Cardiac muscle cell (in vitro differentiated cells and primary cell): ENCODE measurements around the gene FLCN. TPM values are rescaled to one million over a fixed set of nuclear protein-coding genes. Genes with fewer than 3 reads are reported as not detected.

Experiments used
- DNase-seq, 2 donors: peaks; one replicate each; pipeline versions ENCODE4 v3.0.0 to v3.0.0-alpha.2; 2010 to 2017; ENCODE audit warnings: low read depth in 1 of 2, low spot score in 1 of 2
- H3K27ac ChIP-seq: fragments of 200-600 bp; sonication (generic); 2 replicates; pipeline ENCODE4 v1.5.1; 2016
- H3K27me3 ChIP-seq: fragments of 200-600 bp; sonication (generic); 2 replicates; pipeline ENCODE4 v1.6.0; 2016; ENCODE audit warnings: control low read depth
- H3K36me3 ChIP-seq: fragments of 200-600 bp; sonication (generic); 2 replicates; pipeline ENCODE4 v1.5.1; 2016; ENCODE audit warnings: control low read depth
- H3K4me1 ChIP-seq: fragments of 200-600 bp; sonication (generic); 2 replicates; pipeline ENCODE4 v1.8.1; 2017; ENCODE audit warnings: low read depth, mild to moderate bottlenecking, mixed run types
- H3K4me3 ChIP-seq: fragments of 200-600 bp; sonication (generic); 2 replicates; pipeline ENCODE4 v1.5.1; 2016; ENCODE audit warnings: mild to moderate bottlenecking
- H3K9me3 ChIP-seq: fragments of 200-600 bp; sonication (generic); 2 replicates; pipeline ENCODE4 v1.5.1; 2017; ENCODE audit warnings: low read depth, mild to moderate bottlenecking, control low read depth
- polyA plus RNA-seq: library from polyadenylated mRNA; unstranded; fragments of >200 nt; fragmentation: Nextera tagmentation; extraction: Ambion mirVana; gene quantifications from 2 replicates; pipeline ENCODE4 v1.2.1, GENCODE V29; 2016
- total RNA-seq: library from RNA; depleted of rRNA; stranded (reverse); fragments of >200 nt; gene quantifications from 2 replicates; pipeline ENCODE4 v1.2.3, GENCODE V29; 2016
- TF ChIP-seq, protein P1 (sequence below): IDR thresholded peaks from 2 replicates; pipeline ENCODE4 v1.5.1; 2012; ENCODE audit warnings: low read depth, mild to moderate bottlenecking, low read length

FLCN gene
- total and polyA plus RNA-seq, 2 experiments from 2014 or later, result 12.8 to 34.2 TPM

DNA sequence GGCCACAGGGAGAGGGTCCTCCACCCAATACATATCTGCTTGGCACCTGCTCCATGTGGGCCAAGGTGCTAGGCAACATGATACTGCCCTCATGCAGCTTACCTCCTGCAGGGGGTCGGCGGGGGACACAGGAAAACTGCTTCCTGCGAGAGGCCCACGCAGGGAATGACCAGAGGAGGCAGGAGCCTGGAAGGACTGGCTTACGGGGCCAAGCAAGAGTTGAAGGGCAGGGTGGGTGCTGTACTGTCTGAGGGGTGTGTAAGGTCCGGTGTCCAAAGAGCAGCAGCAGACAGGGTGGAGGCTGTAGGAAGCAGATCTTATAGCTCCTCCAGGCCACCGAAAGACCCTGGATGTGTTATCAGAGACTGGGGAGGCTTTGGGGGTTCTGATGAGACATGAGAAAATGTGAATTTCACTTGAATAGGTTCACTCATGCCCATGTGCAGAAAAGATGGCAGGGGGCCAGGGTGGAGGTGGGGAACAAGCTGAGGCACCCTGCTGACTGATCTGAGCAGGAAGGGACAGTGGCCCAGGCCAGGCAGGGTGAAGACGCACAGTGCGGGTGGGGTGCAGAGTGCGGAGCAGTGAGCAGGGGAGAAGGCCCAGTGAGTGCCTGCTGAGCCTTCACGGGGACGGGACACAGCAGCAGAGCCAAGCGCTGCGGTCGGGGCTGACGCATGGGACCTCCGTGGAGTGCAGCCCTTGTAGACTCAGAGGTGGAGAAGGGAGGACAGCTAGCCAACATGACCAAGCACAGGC is 8.3 kb downstream of the FLCN start:
- no peaks in the 10 kb centered on the region for H3K4me1 ChIP-seq
- H3K36me3 ChIP-seq, result peaks cover 29% of the 10 kb centered on the region
- H3K27ac ChIP-seq, result no peak overlapping the region
- TF ChIP-seq, protein P1, sequence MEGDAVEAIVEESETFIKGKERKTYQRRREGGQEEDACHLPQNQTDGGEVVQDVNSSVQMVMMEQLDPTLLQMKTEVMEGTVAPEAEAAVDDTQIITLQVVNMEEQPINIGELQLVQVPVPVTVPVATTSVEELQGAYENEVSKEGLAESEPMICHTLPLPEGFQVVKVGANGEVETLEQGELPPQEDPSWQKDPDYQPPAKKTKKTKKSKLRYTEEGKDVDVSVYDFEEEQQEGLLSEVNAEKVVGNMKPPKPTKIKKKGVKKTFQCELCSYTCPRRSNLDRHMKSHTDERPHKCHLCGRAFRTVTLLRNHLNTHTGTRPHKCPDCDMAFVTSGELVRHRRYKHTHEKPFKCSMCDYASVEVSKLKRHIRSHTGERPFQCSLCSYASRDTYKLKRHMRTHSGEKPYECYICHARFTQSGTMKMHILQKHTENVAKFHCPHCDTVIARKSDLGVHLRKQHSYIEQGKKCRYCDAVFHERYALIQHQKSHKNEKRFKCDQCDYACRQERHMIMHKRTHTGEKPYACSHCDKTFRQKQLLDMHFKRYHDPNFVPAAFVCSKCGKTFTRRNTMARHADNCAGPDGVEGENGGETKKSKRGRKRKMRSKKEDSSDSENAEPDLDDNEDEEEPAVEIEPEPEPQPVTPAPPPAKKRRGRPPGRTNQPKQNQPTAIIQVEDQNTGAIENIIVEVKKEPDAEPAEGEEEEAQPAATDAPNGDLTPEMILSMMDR, result no peak
- no peaks in the 10 kb centered on the region for H3K27me3 ChIP-seq
- H3K9me3 ChIP-seq, result no peaks in the 10 kb centered on the region
- H3K4me3 ChIP-seq, result no peak overlapping the region
- no peak for DNase-seq

- peaks cover 29% of the 10 kb centered on the region for H3K36me3 ChIP-seq
These were observed 9.1 kb downstream of the FLCN start for GRCh38 chr17:17227608-17228520.

GRCh38 chr17:17226451-17227265 is 10.3 kb downstream of the FLCN start:
- H3K9me3 ChIP-seq, result no peaks in the 10 kb centered on the region
- peaks cover 29% of the 10 kb centered on the region for H3K36me3 ChIP-seq
- no peak for DNase-seq

More at GRCh38 chr17:17227608-17228520, 9.1 kb downstream of the FLCN start:
- TF ChIP-seq, protein P1, result no peak
- Histone ChIP-seq H3K9me3 (no peaks in the 10 kb centered on the region), H3K4me3 (no peak overlapping the region), H3K27ac (no peak overlapping the region), H3K4me1 (no peaks in the 10 kb centered on the region), H3K27me3 (no peaks in the 10 kb centered on the region)
- DNase-seq, result no peak

GRCh38 chr17:17225901-17226300 is 11.1 kb downstream of the FLCN start:
- DNase-seq, result no peak
- Histone ChIP-seq H3K27ac (no peak overlapping the region), H3K27me3 (no peaks in the 10 kb centered on the region), H3K4me1 (no peaks in the 10 kb centered on the region), H3K9me3 (no peaks in the 10 kb centered on the region), H3K4me3 (no peak overlapping the region), H3K36me3 (peaks cover 35% of the 10 kb centered on the region)
- TF ChIP-seq, protein P1, result no peak

More at GRCh38 chr17:17226451-17227265, 10.3 kb downstream of the FLCN start:
- no peaks in the 10 kb centered on the region for H3K27me3 ChIP-seq
- no peak overlapping the region for H3K4me3 ChIP-seq
- no peak overlapping the region for H3K27ac ChIP-seq
- TF ChIP-seq, protein P1, result no peak
- H3K4me1 ChIP-seq, result no peaks in the 10 kb centered on the region

DNA sequence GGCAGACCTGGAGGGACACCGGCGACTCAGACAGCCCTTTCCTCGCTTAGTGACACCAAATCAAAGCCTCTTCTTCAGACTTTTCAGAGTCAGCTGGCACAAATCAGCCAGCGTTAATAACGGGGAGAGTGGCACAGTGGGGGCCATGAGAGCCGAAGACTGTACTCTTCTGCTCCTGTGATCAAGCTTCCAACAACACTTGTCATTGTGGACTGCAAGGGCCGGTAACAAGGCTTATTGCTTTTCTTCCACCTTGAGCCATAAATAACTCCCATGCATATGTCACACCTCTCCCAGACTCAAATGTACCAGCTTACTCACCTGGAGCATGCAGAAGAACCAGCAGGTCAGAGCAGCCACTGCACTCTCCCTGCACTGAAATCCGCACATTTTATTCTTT is 12.8 kb downstream of the FLCN start:
- Histone ChIP-seq H3K4me1 (no peaks in the 10 kb centered on the region), H3K4me3 (no peak overlapping the region), H3K27me3 (no peaks in the 10 kb centered on the region), H3K9me3 (no peaks in the 10 kb centered on the region), H3K27ac (no peak overlapping the region), H3K36me3 (peaks cover 33% of the 10 kb centered on the region)
- DNase-seq, result no peak
- TF ChIP-seq, protein P1, result no peak
